Right lobe of liver (tissue), 6 donors: ENCODE data around the gene NOS1AP. TPM values are rescaled to one million over a fixed set of nuclear protein-coding genes. Genes with fewer than 3 reads are reported as not detected.
"Not testable (repeated sequence)": the region's sequence is repeated elsewhere in the genome, so short reads cannot be mapped to it uniquely, and the experiment has no call there.

Source experiments
- ATAC-seq, 4 donors: fragments of 200-7000 bp; cut with Tn5 transposase; one replicate each; pipeline ENCODE4 v1.9.1; 2020; ENCODE audit warnings: mild to moderate bottlenecking in 4 of 4, moderate library complexity in 4 of 4
- DNase-seq, 3 donors: peaks; one replicate each; pipeline ENCODE4 v3.0.0-alpha.2; 2020
- H3K27ac ChIP-seq, 3 donors: fragments of 200-600 bp; one replicate each; pipeline ENCODE4 v1.8.0; 2022
- H3K27me3 ChIP-seq, 2 donors: fragments of 200-600 bp; one replicate each; pipeline ENCODE4 v1.8.0; 2022
- H3K36me3 ChIP-seq, 4 donors: fragments of 200-600 bp; sonication (generic) in 1 of 4; one replicate each; pipeline versions ENCODE4 v1.5.1 to v1.8.0; 2017 to 2022; ENCODE audit warnings: control low read depth in 1 of 4
- H3K4me1 ChIP-seq, 4 donors: fragments of 200-600 bp; sonication (generic) in 1 of 4; one replicate each; pipeline versions ENCODE4 v1.5.1 to v1.8.0; 2017 to 2022; ENCODE audit warnings: control low read depth in 1 of 4
- H3K4me3 ChIP-seq, 3 donors: fragments of 200-600 bp; one replicate each; pipeline ENCODE4 v1.8.0; 2022
- H3K9me3 ChIP-seq, 4 donors: fragments of 200-600 bp; sonication (generic) in 1 of 4; one replicate each; pipeline versions ENCODE4 v1.5.1 to v1.8.0; 2017 to 2022; ENCODE audit warnings: control low read depth in 1 of 4
- CTCF ChIP-seq, 4 donors: fragments of 200-600 bp in 3 of 4; fragments of 450-650 bp in 1 of 4; IDR thresholded peaks; one replicate each; pipeline versions ENCODE4 v1.5.1 to v1.8.0; 2016 to 2022; ENCODE audit warnings: antibody characterized with exemption in 4 of 4, mild to moderate bottlenecking in 2 of 4
- POLR2A ChIP-seq: fragments of 450-650 bp; IDR thresholded peaks from one replicate; pipeline ENCODE4 v1.6.1; 2017; ENCODE audit warnings: antibody characterized with exemption, mild to moderate bottlenecking
- WGBS: methylation state at CpG from one replicate; pipeline ENCODE4 v1.1.6; 2018; ENCODE audit warnings: low coverage, low lambda C conversion rate; ENCODE audit not compliant: insufficient coverage; ENCODE audit errors: missing lambda C conversion rate; 5-methylcytosine and 5-hydroxymethylcytosine counted together
- intact Hi-C, 2 donors: fragments of 100-400 bp; cut with DNase I; formaldehyde crosslinking; loops; one replicate each; pipeline versions ENCODE4 v1.11.2 to v1.14.1; 2022
- total RNA-seq, 6 experiments: library from RNA; depleted of rRNA in 2 of 6; stranded (reverse); fragments of >200 nt in 2 of 6; fragmentation: NEBNext Ultra II Directional in 3 of 6; extraction: Animal tissue kit (Norgen Biotek cat#: 25700) in 3 of 6; gene quantifications; one replicate each; pipeline versions ENCODE4 v1.1.0 to v1.2.4, GENCODE V29; 2016 to 2023
- donor health status: DM: no; HTN: yes; CAD: no.
- donor health status: DM: no; HTN: no; CAD: no.
- donor health status: DM: no; HTN: no; CAD: no.
- donor health status: DM: no; HTN: yes; CAD: no.
- donor health status: DM: no; HTN: yes; CAD: no.

Gene NOS1AP
- total RNA-seq, 6 experiments from 2014 or later, result 4.7 to 24.8 (median 11.6) TPM

DNA sequence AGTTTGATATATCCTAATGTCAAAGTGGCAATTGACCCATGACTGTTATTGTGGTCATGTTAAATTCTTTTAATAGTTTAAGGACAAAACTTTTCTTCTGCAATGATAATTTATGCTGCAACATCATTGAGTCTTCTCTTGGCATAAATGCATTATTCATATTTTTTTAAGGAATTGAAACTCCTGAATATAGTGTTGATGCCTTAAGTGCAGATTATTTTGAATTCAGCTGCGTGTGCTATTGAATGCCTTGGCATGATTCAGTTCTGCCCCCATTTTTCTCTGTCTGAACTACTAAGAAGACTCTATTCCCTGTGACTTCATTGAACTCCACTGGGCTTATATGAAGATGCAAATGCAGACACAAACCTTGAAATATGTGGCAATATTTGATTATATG is 22.6 kb upstream of the NOS1AP start:
- no peak overlapping the region for H3K4me3 ChIP-seq
- no peaks in the 10 kb centered on the region for H3K4me1 ChIP-seq
- H3K36me3 ChIP-seq, result no peaks in the 10 kb centered on the region
- 75% methylated on average over 1 of the region's 1 CpG for WGBS
- H3K27me3 ChIP-seq, result no peaks in the 10 kb centered on the region
- no peaks in the 10 kb centered on the region for H3K9me3 ChIP-seq
- intact Hi-C loops, result no loop called here
- ATAC-seq (no peak), DNase-seq (no peak)
- TF ChIP-seq POLR2A (no peak), CTCF (IDR thresholded peaks at IDR 0.05) (no peak)
- no peak overlapping the region for H3K27ac ChIP-seq

- not testable (repeated sequence) for H3K4me3 ChIP-seq, DNase-seq, ATAC-seq, H3K27ac ChIP-seq, H3K4me1 ChIP-seq, H3K36me3 ChIP-seq, H3K27me3 ChIP-seq, H3K9me3 ChIP-seq
- intact Hi-C loops, result loop anchor here in 1 of 2 donors (10.0 kb wide), 2 partner anchors 221 to 331 kb away; partner anchors contain the start of gene C1orf226
- 92% methylated on average over 3 of the region's 3 CpGs for WGBS
Observed at GRCh38 chr1:162053949-162054348, 15.5 kb upstream of the NOS1AP start.

- H3K36me3 ChIP-seq, result no peaks in the 10 kb centered on the region
- H3K27ac ChIP-seq, result no peak overlapping the region
- intact Hi-C loops, result loop anchor here (5.0 to 10.0 kb wide), 4 partner anchors 220 to 337 kb away; partner anchors contain the start of gene C1orf226 (in 1 of the 2)
- DNase-seq, result no peak
- WGBS, result 37% methylated on average over 3 of the region's 3 CpGs
- H3K4me3 ChIP-seq, result no peak overlapping the region
- no peaks in the 10 kb centered on the region for H3K9me3 ChIP-seq
- TF ChIP-seq CTCF (IDR thresholded peaks at IDR 0.05) (no peak), POLR2A (no peak)
- H3K4me1 ChIP-seq, result peaks cover 0 to 6% (median 2%) of the 10 kb centered on the region in 4 donors
- ATAC-seq, result peak in 2 of 4 donors; percentile 11 to 74
- H3K27me3 ChIP-seq, result no peaks in the 10 kb centered on the region
Observed at GRCh38 chr1:162055062-162055461, 14.4 kb upstream of the NOS1AP start.

DNA sequence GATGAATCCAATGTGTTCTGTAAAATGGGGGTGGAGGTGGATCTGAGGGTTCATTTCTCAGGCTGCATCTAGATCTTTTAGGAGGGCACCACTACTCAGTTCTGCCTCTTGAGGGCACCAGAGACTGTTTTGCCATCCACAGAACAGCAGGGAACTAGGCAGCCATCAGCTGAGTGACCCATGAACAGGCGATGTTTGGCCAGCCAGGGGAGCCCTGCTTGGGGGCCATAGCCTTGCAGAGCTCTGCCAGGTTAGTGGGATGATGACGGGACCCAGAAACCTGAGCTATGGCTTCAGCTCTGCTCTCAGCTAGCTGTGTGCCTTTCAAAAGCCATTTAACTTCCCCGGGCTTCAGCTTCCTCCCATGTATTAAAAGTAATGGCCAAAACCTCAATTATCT is 13.4 kb upstream of the NOS1AP start:
- peak; percentile 98 to 99 (median 98) for ATAC-seq
- H3K4me1 ChIP-seq, result peaks cover 0 to 6% (median 2%) of the 10 kb centered on the region in 4 donors
- no peaks in the 10 kb centered on the region for H3K36me3 ChIP-seq
- peak; percentile 49 to 73 (median 59) for DNase-seq
- H3K27me3 ChIP-seq, result no peaks in the 10 kb centered on the region
- H3K27ac ChIP-seq, result no peak overlapping the region
- TF ChIP-seq POLR2A (no peak), CTCF (IDR thresholded peaks at IDR 0.05) (peak; percentile 84 to 94 (median 90))
- no peak overlapping the region for H3K4me3 ChIP-seq
- intact Hi-C loops, result loop anchor here (5.0 to 10.0 kb wide), 4 partner anchors 219 to 336 kb away; partner anchors contain the start of gene C1orf226 (in 1 of the 2)
- H3K9me3 ChIP-seq, result no peaks in the 10 kb centered on the region
- 0% methylated on average over 2 of the region's 3 CpGs for WGBS

DNA sequence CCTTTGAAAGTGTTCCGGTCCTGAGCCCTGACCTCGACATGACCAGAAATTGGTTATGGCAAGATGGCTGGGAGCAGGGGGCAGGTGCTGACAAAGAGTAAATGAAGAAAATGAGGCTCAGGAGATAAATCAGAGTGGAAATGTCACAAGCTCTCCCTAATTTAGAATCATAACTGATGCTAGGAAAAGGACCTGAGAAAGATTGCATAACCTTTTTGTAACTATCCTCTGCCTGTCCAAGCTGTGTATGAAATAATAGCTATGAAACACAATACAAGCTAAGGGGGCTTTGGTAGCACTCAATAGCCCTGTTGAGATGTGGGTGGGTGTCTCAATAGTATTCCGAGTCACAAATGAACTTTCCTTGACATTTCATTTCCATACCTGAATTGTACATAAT is 12.9 kb upstream of the NOS1AP start:
- H3K36me3 ChIP-seq, result no peaks in the 10 kb centered on the region
- intact Hi-C loops, result loop anchor here (5.0 to 10.0 kb wide), 4 partner anchors 218 to 336 kb away; partner anchors contain the start of gene C1orf226 (in 1 of the 2)
- DNase-seq, result no peak
- no peak for ATAC-seq
- no peak overlapping the region for H3K27ac ChIP-seq
- WGBS, result 67% methylated on average over 3 of the region's 3 CpGs
- no peak overlapping the region for H3K4me3 ChIP-seq
- TF ChIP-seq CTCF (IDR thresholded peaks at IDR 0.05) (no peak), POLR2A (no peak)
- no peaks in the 10 kb centered on the region for H3K27me3 ChIP-seq
- H3K9me3 ChIP-seq, result no peaks in the 10 kb centered on the region
- peaks cover 0 to 6% (median 2%) of the 10 kb centered on the region in 4 donors for H3K4me1 ChIP-seq
